Panc1 (cell line): ENCODE results near the gene SIRPG. TPM values are rescaled to one million over a fixed set of nuclear protein-coding genes. Genes with fewer than 3 reads are reported as not detected.

Experiments
- ATAC-seq: fragments of 200-7000 bp; cut with Tn5 transposase; 2 replicates; pipeline ENCODE4 v1.9.1; 2020; ENCODE audit warnings: mild to moderate bottlenecking, moderate library complexity
- BruUV-seq: library from RNA; stranded (reverse); fragments of 400-500 nt; replicated peaks from 2 replicates; lab custom pipeline; 2021; lab: Mats Ljungman, UMichigan
- CTCF ChIA-PET: fragments of 300-600 bp; sonication (Branson Sonifier 250); formaldehyde crosslinking; loops from one replicate; lab custom pipeline; 2022; ENCODE audit warnings: antibody characterized with exemption; lab: Charles Lee
- POLR2A ChIA-PET: fragments of 300-600 bp; sonication (Branson Sonifier 250); formaldehyde crosslinking; loops from one replicate; lab custom pipeline; 2022; ENCODE audit warnings: antibody characterized with exemption; lab: Charles Lee
- DNase-seq: peaks from one replicate; pipeline ENCODE4 v3.0.0-alpha.2; 2010; ENCODE audit warnings: low read depth, low spot score
- H3K27ac ChIP-seq: 2 replicates; pipeline ENCODE4 v1.5.1; 2011; ENCODE audit warnings: mild to moderate bottlenecking, low read length, inconsistent platforms
- H3K27me3 ChIP-seq: fragments of 200-500 bp; sonication (Bioruptor generic); 2 replicates; pipeline ENCODE4 v1.6.0; 2014; ENCODE audit warnings: low read length, inconsistent platforms; ENCODE audit not compliant: control insufficient read depth, insufficient read depth
- H3K36me3 ChIP-seq: fragments of 200-500 bp; sonication (Bioruptor generic); 2 replicates; pipeline ENCODE4 v1.5.1; 2014; ENCODE audit warnings: inconsistent platforms, mild to moderate bottlenecking, low read length, moderate library complexity; ENCODE audit not compliant: control insufficient read depth, insufficient read depth
- H3K4me1 ChIP-seq: 2 replicates; pipeline ENCODE4 v1.5.1; 2011; ENCODE audit warnings: inconsistent platforms, mild to moderate bottlenecking, low read length, moderate library complexity; ENCODE audit not compliant: control insufficient read depth, insufficient read depth
- H3K4me3 ChIP-seq, 2 experiments: 2 replicates each; pipeline ENCODE4 v1.5.1; 2011 to 2012; ENCODE audit warnings: low read depth in 2 of 2, low read length in 2 of 2, mild to moderate bottlenecking in 2 of 2, inconsistent platforms in 1 of 2, moderate library complexity in 1 of 2
- H3K9me3 ChIP-seq: fragments of 200-500 bp; sonication (Bioruptor generic); 2 replicates; pipeline ENCODE4 v1.5.1; 2014; ENCODE audit warnings: low read depth, mild to moderate bottlenecking, inconsistent platforms, low read length, moderate library complexity; ENCODE audit not compliant: control insufficient read depth, insufficient read depth
- CTCF ChIP-seq: fragments of 450-650 bp; IDR thresholded peaks from 2 replicates; pipeline ENCODE4 v1.5.1; 2017; ENCODE audit warnings: mild to moderate bottlenecking
- POLR2AphosphoS5 ChIP-seq: IDR thresholded peaks from 2 replicates; pipeline ENCODE4 v1.6.1; 2012; ENCODE audit warnings: mild to moderate bottlenecking, low read depth, low read length, moderate library complexity
- REST ChIP-seq, 2 experiments: IDR thresholded peaks; 2 replicates each; pipeline ENCODE4 v1.6.1; 2011 to 2012; ENCODE audit warnings: low read depth in 2 of 2, control low read depth in 1 of 2, low read length in 1 of 2, mild to moderate bottlenecking in 1 of 2, moderate library complexity in 1 of 2; ENCODE audit not compliant: insufficient read depth in 1 of 2
- SIN3A ChIP-seq: IDR thresholded peaks from 2 replicates; pipeline ENCODE4 v1.6.1; 2012; ENCODE audit warnings: low read depth, mild to moderate bottlenecking, low read length, moderate library complexity, borderline replicate concordance; ENCODE audit not compliant: insufficient read depth
- TCF7L2 ChIP-seq: IDR thresholded peaks from 2 replicates; pipeline ENCODE4 v1.6.1; 2011; ENCODE audit warnings: mild to moderate bottlenecking, low read depth, low read length, inconsistent platforms
- in situ Hi-C: cut with HindIII; loops from 2 replicates; pipeline ENCODE4 v1.10.0; 2016; ENCODE audit warnings: low sequenced_read_pairs, low pct_unique_long_range_greater_than_20kb
- intact Hi-C: fragments of 100-400 bp; cut with micrococcal nuclease; formaldehyde crosslinking; loops from one replicate; pipeline ENCODE4 v1.10.0; 2022; ENCODE audit not compliant: unreplicated experiment
- total RNA-seq: library from RNA; stranded (reverse); gene quantifications from one replicate; pipeline ENCODE4 v1.2.1, GENCODE V29; 2021; ENCODE audit not compliant: unreplicated experiment

SIRPG gene
- total RNA-seq, 1 experiment from 2014 or later: not detected

- Histone ChIP-seq H3K27me3 (no peaks in the 10 kb centered on the region), H3K27ac (no peak overlapping the region), H3K9me3 (no peaks in the 10 kb centered on the region), H3K4me1 (no peaks in the 10 kb centered on the region), H3K4me3 (no peak overlapping the region), H3K36me3 (no peaks in the 10 kb centered on the region)
- in situ Hi-C loops: no loop called here
- ATAC-seq: no peak
- TF ChIP-seq POLR2AphosphoS5 (no peak), REST (IDR thresholded peaks at IDR 0.05; ENCODE audit: insufficient read depth in 1 of 2, low read depth in 2 of 2, low read length in 1 of 2) (no peak), TCF7L2 (no peak), CTCF (no peak)
- intact Hi-C loops: no loop called here
- no peak for DNase-seq
- POLR2A ChIA-PET: no interaction called here
- CTCF ChIA-PET: no interaction called here
- BruUV-seq: no TSS peak
Measured at GRCh38 chr20:1637226-1637625, 20.4 kb downstream of the SIRPG start.

- ATAC-seq (no peak; the same call in 1 of the 2 replicates), DNase-seq (no peak)
- no TSS peak for BruUV-seq
- H3K27me3 ChIP-seq: no peaks in the 10 kb centered on the region
- TF ChIP-seq SIN3A (no peak), CTCF (no peak), TCF7L2 (no peak), REST (IDR thresholded peaks at IDR 0.05; ENCODE audit: insufficient read depth in 1 of 2, low read depth in 2 of 2, low read length in 1 of 2) (no peak)
- CTCF ChIA-PET: no interaction called here
- in situ Hi-C loops (no loop called here), intact Hi-C loops (no loop called here)
- H3K4me1 ChIP-seq: no peaks in the 10 kb centered on the region; the same call in 1 of the 2 replicates
- POLR2A ChIA-PET: no interaction called here
- H3K4me3 ChIP-seq: no peak overlapping the region
- no peaks in the 10 kb centered on the region for H3K9me3 ChIP-seq
- no peak overlapping the region for H3K27ac ChIP-seq
- H3K36me3 ChIP-seq: no peaks in the 10 kb centered on the region
Measured at GRCh38 chr20:1636621-1637020, 21.0 kb downstream of the SIRPG start.
